Activated CD4-positive, CD25-positive, alpha-beta regulatory T cell treated with anti-CD3 and anti-CD28 coated beads, Interleukin-2, amount 50 U/mL, for 72 hours (primary cell): ENCODE measurements around the gene RERE.

Source experiments
- DNase-seq: peaks from one replicate; pipeline ENCODE4 v3.0.0; 2021

Gene RERE

DNA sequence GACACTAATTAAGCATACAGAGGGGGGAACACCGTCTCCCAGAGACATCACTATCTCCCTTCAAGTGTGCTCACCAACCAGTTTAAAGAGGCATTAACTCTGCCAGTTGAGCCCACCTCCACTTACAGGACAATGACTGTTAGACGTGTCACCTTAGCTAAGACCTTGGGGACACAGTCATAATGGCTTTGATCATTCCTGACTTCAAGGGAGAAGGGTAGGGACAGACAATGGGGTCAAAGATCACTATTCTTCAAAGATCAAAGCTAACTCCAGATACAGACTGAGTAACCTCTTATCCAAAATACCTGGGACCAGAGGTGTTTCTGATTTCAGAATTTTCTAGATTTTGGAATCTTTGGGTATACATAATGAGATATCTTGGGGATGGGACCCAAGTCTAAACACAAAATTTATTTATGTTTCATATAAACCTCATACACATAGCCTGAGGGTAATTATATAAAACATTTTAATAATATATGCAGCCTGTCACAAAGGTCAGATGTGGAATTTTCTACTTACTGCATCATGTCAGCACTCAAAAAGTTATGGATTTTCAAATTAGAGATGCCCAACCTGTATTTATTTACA is 253.4 kb downstream of the RERE start:
- no peak for DNase-seq

DNA sequence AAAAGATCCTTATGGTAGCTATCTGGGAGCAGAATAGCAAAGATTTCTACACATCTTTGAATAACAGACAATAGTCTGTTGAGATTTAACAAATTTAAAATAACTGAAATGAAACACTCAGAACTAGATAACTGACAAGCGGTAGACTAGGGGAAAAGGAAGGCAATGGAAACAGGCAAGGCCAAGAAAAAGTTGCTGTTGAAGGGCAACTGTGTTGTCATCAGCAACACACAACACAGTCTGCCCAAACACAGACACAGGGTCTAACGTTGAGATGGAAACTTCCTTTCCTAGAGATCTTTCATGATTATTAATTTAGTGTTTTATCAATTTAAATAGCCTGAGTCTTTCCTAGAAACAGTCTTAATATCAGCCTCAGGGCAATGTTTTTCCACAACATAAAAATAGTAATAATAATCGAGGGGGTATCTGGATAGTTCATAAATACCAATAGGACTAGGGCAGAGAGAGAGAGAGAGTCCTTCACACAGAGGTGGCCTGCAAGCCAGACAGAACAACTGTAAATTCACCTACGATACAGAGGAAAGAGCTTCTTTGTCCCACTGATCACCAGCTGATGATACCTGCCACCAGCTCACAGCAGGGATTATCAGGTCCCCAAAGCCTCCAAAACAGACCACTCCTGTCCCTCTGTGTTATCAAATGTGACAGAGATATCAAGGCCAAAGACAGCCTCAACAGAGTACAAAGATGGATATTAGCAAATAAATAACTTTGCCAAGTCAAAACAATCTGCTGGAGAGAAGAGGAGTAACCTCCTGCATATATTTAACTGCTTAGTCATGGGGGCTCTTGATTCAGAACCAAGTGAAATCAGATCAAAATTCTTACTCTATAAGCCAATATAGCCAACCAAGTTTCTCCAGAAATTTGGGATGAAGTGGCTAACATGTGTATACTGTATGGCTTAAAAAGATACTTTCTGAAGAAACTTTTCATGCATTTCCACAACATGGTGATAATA is 254.3 kb downstream of the RERE start:
- no peak for DNase-seq

DNA sequence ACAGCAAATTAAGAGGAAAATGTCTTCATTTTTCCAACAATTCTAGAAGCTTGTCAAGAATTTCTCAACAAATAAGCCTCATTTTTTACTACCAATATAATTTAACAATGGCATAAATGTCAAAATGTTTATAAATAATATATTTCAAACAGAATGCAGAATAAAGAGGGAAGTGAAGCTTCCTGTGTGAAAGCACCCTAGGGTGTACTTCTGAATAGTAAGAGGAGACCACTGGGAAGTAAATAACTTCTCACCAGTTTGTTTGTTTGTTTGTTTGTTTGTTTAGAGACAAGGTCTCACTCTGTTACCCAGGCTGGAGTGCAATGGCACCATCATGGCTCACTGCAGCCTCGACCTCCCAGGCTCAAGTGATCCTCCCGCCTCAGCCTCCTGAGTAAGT is 255.2 kb downstream of the RERE start:
- DNase-seq, result no peak

DNA sequence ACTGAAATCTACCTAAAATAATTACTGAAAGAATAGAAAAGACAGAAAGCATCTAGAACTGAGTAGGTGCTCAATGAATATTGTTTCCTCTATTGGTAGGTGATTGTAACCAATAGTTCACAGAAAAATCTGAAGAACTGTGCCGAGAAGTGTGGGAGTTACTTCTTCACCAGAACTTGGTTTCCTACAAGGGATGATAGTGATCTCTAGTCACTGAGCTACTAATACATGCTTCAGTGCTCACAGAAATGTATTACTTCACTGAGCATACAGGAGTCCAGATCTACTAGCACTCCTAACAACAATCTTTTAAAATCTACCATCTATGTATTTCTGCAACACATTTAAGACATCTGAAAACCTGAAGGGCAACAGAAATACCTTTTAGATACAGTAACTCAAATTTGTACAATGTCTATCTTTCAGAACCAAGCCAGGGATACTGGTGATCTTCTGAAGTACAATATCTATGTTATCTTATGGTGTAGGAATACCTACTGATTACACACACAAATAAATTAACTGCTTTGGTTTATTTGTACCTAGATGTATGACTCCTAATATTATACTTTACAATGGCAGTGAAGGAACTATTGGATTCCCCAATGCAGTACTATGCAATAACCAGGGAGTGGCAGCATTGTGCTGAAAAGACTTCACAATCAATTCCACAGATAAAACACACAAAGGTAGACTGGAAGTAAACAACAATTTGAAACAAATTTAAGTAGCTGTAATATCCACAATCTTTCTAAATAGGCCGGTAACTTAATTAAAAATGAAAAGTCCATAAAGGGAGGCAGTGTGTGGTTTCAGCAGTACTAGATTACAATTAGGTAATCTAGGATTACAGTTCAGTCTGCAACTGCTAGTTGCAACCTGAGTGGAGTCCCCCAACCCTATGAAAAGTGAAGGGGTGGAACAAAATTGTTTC is 256.6 kb downstream of the RERE start:
- DNase-seq, result no peak

DNA sequence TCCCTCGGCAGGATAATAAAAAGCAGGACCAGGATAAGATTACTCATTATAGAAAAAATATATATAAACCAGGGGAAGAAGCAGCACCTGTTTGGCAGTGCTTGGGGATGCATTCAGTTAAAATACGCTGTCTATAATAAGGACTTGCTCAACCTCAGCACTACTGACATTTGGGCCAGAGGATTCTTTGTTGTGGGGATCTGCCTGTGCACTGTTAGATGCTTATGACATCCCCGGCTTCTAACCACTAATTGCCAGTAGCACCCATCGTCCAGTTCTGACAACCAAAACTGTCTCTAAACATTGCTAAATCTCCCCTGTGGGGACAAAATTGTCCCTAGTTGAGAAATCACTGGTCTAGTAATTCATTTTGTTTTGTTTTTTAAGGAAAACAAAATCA is 257.4 kb downstream of the RERE start:
- no peak for DNase-seq

DNA sequence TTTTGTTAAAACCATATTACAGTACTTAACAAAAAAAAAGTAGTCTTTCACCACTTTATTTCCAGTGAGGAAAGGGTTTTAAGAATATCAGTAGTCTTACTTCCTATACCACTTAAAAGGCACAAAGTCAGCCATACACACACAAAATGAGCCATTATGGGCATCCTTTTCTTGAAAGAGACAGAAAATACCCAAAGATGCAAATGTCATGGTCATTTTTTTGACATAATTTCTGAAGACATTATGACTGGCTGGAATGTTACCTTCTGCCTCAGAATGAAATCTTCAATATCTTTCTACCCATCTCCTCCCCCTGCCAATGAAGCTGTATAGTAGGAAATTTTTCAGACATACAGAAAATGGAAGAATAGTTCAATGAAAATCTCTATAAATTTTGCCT is 261.9 kb downstream of the RERE start:
- no peak for DNase-seq

DNA sequence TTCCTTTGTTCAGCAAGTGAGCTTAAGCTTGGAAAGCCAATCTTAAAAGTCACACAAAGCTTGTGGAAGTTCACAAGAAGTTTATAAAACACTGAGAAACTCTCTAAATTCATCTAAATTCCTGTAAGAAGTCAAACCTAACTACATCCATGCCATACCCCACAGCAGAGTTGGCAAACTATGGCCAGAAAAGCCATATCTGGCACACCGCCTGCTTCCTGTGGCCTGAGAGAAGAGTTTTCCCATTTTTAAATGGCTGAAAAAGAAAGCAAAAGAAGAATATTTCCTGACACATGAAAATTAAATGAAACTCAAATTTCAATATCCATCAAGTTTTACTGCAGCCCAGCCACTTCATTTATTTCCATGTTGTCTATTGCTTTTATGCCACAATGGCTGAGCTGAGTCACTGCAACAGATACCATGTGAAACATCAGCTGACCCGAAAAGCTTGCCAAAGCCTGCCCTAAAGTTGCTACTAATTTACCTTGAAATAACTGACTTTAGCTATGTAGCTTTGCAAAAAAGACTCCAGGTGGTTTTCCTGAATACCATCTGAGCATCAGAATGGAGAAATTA is 262.4 kb downstream of the RERE start:
- no peak for DNase-seq

DNA sequence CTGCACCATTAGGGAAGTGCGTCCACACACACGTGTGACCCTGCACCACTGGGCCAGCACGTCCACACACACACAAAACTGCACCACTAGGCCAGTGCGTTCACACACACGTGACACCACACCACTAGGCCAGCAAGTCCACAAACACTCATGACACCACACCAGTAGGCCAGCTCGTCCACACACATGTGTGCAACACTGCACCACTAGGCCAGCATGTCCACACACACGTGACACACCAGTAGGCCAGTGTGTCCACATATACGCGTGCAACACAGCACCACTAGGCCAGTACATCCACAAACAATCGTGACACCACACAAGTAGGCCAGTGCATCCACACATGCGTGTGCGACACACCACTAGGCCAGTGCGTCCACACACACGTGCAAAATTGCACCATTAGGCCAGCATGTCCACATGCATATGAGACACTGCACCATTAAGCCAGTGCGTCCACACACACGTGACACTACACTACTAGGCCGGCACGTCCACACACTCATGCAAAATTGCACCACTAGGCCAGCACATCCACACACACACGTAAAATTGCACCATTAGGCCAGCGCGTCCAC is 264.5 kb downstream of the RERE start:
- DNase-seq, result no peak

DNA sequence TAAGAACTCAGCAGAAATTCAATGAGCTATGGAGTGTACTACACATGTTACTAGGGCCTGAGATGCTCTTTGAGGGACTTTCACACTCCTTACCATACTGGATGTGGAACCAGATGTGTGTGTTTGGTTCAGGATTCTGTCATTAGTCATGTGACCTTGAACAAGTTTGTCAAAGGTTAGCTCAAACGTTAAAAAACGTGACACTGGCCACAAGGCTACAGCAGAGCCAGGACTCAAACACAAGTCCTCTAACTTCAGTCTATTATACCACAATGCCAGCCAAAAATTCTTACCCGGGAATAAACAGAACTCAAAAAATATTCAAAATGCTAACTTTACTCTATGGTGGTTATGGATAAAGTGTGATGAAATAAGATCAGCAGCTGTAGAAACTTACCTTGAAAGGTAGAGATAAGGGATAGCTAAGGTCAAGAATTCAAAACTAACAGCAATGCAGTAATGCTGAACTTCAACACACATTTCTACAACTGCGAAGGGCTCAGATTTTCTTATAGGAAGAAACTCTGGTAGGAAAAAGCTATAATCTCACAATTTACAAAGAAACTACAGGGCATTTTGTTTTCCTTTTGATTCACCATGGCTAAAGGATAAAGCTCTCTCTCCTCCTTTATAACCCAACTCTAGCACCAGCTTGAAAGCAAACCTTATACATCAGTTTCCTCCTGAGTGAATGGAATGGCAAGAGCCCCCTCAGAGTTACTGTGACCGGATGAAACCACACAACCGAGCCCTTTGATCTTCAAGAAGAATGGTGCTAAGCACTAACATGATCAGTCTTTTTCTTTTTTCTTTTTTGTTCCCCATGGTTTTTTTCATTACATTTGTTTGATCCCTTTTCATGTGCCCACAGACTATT is 265.6 kb downstream of the RERE start:
- no peak for DNase-seq

DNA sequence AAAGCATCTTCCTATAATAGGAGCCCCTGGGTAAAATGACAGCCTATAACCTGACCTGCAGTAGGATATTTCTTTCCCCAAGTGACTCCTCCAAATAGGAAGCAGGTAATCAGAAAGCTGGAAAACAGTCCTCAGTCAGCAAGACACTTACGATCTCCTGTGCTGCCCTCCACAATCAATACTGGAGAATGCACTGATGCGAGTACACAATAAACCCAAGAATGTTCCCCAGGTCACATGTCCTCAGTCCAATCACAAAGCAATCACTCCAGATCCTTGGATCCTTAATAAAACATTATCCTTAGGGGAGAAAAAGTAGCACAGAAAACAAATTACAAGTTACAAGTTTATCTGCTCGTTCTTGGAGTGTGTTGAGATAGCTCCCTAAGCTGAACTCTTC is 266.4 kb downstream of the RERE start:
- DNase-seq, result no peak

DNA sequence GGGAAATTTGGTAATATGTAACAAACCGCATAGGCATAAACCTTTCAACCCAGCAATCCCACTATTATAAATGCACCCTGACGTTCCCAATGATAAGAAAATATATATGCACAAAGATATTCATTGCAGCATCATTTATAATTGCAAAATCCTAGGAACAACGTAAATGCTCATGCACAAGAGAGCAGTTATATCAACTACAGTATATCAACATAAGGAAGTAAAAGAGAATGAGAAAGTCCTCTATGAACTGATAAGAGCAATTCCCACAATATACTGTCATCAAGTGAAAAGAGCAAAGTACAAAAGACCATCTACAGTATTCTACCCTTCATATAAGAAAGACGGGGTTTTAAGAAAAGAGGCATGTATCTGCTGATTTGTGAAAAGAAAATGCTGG is 269.6 kb downstream of the RERE start:
- DNase-seq, result no peak

DNA sequence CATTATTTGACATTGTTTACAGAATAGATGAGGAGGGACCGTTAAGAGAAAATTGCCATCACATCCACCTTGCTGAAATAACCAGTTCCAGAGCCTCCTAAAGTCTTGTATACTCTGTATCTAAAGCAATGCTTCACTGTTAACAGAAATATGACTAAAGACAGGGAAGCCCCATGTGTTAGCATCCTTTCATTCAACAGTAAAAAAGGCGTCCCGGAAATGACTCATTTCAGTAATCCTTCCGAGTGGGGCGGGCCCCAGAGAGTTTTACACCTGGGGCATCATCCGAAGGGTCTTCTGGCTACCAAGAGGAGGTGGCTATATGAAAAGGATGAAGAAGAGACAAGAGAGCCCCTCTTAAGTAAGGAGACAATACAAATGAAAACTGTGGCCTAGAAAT is 272.4 kb downstream of the RERE start:
- DNase-seq, result no peak

DNA sequence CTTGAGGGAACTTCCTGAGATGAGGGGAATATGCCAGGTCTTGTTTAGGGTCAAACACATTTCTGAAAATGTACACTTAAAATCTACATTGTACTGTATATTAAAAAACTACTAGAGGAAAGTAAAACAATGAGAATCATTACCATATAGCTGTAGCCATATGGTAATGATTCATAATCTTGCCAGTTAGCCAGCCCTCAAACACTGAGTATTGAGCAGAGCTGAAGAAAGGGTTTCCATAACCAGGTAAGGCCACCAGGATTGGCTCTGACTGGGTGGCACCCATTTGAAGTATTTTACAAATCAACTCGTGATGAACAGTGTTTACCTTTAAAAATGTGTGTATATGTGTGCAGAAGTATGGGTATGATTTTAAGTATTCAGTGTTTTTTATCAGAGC is 272.8 kb downstream of the RERE start:
- DNase-seq, result no peak

DNA sequence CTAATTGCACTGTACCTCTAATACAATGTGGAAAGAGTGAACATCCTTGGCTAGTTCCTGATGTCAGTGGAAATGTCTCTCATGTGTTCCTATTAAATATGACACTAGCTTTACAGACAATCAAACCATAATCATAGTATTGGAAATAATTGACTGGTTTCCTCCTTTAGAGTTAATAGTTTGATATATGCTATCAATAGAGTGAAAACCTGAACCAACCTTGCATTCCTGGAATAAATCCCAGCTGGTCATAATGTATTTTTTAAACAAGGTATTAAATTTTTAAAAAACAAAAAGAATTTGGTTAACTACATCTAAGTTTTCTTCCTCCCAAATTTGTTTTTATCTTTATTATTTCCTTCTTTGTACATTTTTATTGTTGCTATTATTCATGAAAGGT is 273.5 kb downstream of the RERE start:
- no peak for DNase-seq

DNA sequence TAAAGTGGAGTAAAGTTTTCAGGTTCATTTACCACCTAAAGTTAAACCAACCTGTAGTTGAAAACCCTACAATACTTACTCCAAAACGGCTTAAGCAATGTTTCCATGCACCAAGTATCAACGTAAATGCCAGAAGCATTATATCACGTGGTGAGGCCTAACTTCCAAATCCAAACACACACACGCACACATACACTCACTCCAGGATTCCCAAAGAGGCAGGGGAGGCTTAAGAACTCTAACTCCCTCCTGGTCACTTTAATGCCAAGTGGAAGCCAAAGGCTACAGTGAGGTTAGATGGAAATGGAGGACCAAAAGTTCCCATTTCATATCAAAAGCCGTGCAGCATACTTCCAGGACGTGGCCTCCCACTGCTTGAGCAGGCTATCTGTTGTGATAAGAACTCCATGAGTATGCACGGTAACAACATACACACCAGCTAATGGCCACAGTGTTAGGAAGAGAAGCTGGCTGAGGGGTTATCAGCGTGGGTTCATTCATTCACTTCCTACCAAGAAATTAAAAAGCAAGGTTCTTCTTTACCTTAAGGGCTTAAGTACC is 275.4 kb downstream of the RERE start:
- DNase-seq, result no peak

DNA sequence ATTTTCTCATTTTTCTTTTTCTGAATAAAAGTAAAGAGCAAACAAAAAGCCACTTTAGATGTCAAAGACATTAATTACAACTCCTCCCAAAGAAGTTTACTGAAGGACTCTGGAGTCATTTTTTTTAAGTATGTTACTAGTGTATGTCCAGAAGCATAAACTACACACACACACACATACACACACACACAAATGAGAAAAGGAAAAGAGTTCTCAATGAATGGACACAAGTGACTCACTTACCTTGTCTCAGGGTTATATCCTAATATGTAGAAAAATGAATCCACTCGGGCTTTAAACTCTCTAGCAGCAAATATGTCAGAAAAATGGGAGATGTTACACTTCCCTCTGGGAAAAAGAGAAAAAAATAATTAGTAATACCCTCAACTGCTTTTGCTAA is 276.5 kb downstream of the RERE start:
- no peak for DNase-seq

DNA sequence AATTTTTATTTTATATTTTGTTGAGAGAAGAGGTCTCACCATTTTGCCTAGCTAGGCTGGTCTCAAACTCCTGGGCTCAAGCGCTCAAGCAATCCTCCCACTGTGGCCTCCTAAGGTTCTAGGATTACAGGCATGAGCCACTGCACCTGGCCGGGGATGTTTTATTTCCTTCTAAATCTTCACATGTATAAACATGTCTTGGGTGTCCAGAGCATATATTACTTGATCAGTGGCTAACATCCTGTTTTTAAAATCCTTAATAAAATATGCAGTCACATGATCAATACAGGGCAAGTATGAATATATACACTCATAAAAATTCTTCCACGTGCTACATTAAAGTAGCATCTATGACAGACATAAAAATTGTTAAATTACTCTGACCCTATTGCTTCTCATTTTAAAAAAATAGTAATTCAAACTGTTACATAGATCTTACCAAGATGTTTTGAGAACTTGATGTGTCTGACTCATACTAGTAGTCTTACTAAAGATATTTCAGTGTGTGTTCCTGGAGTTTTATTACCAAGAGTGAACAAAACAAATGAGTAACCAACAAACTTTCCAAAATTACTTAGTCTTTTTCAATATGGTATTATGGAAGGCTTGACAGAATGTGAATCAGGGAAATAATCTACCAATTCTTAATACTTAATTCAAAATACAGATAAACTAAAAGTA is 277.0 kb downstream of the RERE start:
- DNase-seq, result no peak

DNA sequence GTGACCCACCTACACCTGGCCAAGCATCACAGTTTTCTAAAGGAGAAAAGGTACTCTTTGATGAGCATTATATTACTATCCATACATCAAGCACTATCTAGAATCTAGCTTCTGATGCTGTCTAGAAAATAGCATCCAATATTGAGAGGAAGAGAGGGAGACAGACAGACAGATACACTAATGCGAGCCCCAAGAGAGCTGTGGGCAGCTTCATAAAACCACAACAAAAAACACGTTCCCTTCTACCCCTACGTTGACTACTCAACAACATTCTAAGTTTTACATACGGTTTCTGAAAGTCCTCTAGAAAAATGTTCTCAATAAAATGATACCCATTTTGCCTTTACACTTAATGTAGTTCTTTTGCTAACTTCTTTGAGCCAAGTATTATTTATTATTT is 277.8 kb downstream of the RERE start:
- DNase-seq, result no peak

DNA sequence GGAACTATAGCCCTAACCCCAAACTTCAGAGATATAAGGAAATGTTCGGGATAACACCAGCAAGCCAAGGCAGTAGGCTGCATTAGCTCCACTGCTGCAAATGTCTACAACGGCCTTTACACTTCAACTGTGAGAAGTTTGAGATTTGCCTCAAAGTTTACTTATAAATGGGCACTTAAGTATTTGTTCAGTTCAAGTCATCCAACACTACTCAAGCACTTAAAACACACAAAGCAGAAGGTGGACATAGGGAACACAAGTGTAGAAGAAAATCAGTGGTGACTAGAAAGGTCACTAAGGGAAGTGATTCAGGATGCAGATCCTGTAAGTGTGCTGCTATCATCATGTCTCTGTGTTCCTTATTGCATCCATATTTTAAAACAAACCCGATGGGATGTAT is 278.9 kb downstream of the RERE start:
- no peak for DNase-seq

DNA sequence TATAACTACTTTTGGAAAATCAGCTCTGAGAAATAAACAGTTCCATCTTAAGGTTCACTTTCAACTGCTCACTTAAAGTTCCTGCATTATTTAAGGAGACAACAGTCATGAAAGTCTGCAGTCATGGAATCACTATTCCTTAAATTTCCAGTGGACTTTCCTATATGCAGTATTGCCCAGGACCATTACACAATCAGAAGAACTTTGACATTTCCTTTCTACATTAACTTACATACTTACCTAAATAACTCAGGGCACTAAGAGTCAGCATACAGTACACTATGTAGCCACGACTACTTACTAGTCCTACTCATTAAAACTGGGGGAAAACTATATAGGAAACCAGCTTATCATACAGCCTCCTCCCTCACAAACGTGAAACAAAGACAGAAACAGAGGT is 279.4 kb downstream of the RERE start:
- no peak for DNase-seq

DNA sequence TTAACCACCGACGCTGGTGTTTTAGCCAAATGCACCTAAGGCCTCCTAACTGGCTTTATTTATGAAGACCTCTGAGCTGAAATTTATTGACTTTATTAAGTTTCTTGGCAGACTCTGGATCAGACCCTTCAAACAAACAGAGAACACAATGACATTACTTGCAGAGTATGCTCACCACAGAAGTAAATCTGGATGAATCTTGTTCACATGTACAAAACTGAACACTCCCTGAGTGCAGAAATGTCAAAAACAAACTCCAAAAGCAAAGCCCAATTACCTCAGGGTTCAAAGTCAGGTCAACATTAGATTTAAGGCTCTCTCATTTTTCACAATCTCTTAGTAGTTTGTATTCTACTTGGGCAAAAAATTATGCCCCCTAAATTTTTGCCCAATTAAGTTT is 280.9 kb downstream of the RERE start:
- no peak for DNase-seq
